Left lung (tissue), 10 donors: Measurements from ENCODE around the gene AIFM1. TPM values are rescaled to one million over a fixed set of nuclear protein-coding genes. Genes with fewer than 3 reads are reported as not detected.

ENCODE experiments used
- ATAC-seq: fragments of 200-7000 bp; cut with Tn5 transposase; one replicate; pipeline ENCODE4 v1.9.1; 2020; ENCODE audit warnings: moderate library complexity
- DNase-seq, 4 donors: peaks; one replicate each; pipeline ENCODE4 v3.0.0-alpha.2; 2013 to 2020
- H3K27ac ChIP-seq, 2 donors: fragments of 200-600 bp; sonication (generic) in 1 of 2; one replicate each; pipeline versions ENCODE4 v1.5.0 to v1.8.0; 2020 to 2021
- H3K27me3 ChIP-seq, 2 donors: fragments of 200-600 bp; sonication (generic) in 1 of 2; one replicate each; pipeline versions ENCODE4 v1.5.0 to v1.8.0; 2020 to 2021
- H3K36me3 ChIP-seq, 2 donors: fragments of 200-600 bp; sonication (generic) in 1 of 2; one replicate each; pipeline versions ENCODE4 v1.5.0 to v1.8.0; 2020 to 2021
- H3K4me1 ChIP-seq, 2 donors: fragments of 200-600 bp; one replicate each; pipeline ENCODE4 v1.8.0; 2021
- H3K4me3 ChIP-seq, 2 donors: fragments of 200-600 bp; sonication (generic) in 1 of 2; one replicate each; pipeline versions ENCODE4 v1.5.0 to v1.8.0; 2020 to 2021; ENCODE audit warnings: mild to moderate bottlenecking in 1 of 2
- H3K9me3 ChIP-seq, 2 donors: fragments of 200-600 bp; sonication (generic) in 1 of 2; one replicate each; pipeline versions ENCODE4 v1.5.0 to v1.8.0; 2020 to 2021
- intact Hi-C, 2 donors: fragments of 100-400 bp; cut with DNase I; formaldehyde crosslinking; loops; one replicate each; pipeline versions ENCODE4 v1.11.2 to v1.14.2; 2022
- polyA plus RNA-seq, 6 donors: library from polyadenylated mRNA; unstranded; fragments of 120-200 nt; gene quantifications; one replicate each; pipeline ENCODE4 v1.2.1, GENCODE V29; 2013; ENCODE audit not compliant: insufficient read length in 6 of 6
- total RNA-seq, 2 donors: library from RNA; stranded (reverse); fragmentation: NEBNext Ultra II Directional; extraction: Animal tissue kit (Norgen Biotek cat#: 25700); gene quantifications; one replicate each; pipeline ENCODE4 v1.2.1, GENCODE V29; 2021
- TF ChIP-seq, protein P1 (sequence below), 2 donors: fragments of 200-600 bp; sonication (generic) in 1 of 2; IDR thresholded peaks; one replicate each; pipeline versions ENCODE4 v1.5.0 to v1.8.0; 2021; ENCODE audit warnings: antibody characterized with exemption in 2 of 2
- donor health status: DM: no; HTN: yes; CAD: no.
- donor health status: DM: no; HTN: no; CAD: no.

The AIFM1 gene
- total and polyA plus RNA-seq, 8 donors, result 27.2 to 34.9 (median 30.7) TPM

DNA sequence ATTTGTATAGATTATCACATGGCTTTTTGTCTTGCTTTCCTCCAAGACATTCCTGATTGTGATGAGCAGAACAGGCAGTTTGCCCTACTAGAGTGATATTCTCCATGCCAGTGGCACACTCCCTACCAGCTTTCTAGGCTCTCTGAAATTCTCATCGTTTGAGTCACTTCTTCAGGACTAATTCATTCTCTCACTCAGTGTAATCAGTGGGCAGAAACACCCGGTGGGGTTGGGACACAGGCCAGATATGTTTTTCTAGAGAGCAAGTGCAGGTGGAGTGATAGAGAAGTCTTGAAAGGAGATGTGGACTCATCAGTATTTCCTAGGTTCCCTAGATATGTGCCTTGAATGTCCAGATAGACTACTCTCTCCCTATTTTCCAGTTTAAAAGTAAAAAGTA is 19.2 kb upstream of the AIFM1 start:
- Histone ChIP-seq H3K9me3 (no peaks in the 10 kb centered on the region), H3K27ac (no peak overlapping the region), H3K36me3 (no peaks in the 10 kb centered on the region), H3K4me1 (no peaks in the 10 kb centered on the region), H3K27me3 (no peaks in the 10 kb centered on the region), H3K4me3 (no peak overlapping the region)
- TF ChIP-seq, protein P1, sequence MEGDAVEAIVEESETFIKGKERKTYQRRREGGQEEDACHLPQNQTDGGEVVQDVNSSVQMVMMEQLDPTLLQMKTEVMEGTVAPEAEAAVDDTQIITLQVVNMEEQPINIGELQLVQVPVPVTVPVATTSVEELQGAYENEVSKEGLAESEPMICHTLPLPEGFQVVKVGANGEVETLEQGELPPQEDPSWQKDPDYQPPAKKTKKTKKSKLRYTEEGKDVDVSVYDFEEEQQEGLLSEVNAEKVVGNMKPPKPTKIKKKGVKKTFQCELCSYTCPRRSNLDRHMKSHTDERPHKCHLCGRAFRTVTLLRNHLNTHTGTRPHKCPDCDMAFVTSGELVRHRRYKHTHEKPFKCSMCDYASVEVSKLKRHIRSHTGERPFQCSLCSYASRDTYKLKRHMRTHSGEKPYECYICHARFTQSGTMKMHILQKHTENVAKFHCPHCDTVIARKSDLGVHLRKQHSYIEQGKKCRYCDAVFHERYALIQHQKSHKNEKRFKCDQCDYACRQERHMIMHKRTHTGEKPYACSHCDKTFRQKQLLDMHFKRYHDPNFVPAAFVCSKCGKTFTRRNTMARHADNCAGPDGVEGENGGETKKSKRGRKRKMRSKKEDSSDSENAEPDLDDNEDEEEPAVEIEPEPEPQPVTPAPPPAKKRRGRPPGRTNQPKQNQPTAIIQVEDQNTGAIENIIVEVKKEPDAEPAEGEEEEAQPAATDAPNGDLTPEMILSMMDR (IDR thresholded peaks at IDR 0.05), result no peak
- intact Hi-C loops, result no loop called here
- DNase-seq (no peak), ATAC-seq (no peak)

DNA sequence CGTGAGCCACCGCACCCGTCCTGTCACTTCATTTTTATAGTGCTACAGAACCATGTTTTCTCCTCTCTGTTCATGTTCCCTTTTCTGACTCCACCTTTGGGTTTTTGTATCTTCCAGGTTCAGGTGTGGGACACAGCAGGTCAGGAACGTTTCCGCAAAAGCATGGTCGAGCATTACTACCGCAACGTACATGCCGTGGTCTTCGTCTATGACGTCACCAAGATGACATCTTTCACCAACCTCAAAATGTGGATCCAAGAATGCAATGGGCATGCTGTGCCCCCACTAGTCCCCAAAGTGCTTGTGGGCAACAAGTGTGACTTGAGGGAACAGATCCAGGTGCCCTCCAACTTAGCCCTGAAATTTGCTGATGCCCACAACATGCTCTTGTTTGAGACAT is 18.5 kb upstream of the AIFM1 start:
- no peak for ATAC-seq
- Histone ChIP-seq H3K36me3 (no peaks in the 10 kb centered on the region), H3K9me3 (no peaks in the 10 kb centered on the region), H3K4me1 (no peaks in the 10 kb centered on the region), H3K4me3 (no peak overlapping the region), H3K27me3 (no peaks in the 10 kb centered on the region), H3K27ac (no peak overlapping the region)
- TF ChIP-seq, protein P1 (IDR thresholded peaks at IDR 0.05), result no peak
- intact Hi-C loops, result no loop called here
- DNase-seq, result no peak

DNA sequence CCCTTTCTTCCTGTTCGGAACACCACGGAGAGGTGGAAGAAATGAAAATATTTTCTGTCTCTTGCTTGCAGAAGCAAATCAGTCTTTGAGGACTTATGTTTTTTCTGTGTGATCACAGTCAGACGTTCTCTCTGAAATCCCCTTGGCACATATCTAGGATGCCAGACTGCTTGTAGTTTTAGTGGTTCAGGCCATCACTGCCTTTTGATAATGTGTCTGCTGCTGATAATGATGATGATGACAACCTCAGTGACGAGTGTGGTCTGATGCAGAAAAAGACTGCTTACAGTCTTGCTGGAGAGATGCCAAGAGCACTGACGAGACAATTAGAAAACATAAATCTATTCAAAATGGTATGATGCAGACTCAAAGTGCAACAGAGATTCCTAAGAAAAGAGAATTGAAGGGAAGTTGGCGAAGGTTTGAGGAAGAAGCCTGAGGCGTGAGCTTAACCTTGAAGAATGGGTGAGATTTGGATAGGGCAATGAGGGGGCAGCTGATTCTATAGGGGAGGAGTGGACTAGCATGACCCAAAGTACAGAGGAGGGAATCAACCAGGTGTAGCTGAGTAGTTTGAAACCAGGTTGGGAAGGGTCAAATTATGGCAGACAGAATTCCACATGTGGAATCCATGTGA is 14.1 kb upstream of the AIFM1 start:
- intact Hi-C loops, result loop anchor here in 1 of 2 donors (10.0 kb wide), 1 partner anchor 105 kb away; no protein-coding TSS in a partner anchor
- H3K4me3 ChIP-seq, result no peak overlapping the region
- H3K27ac ChIP-seq, result no peak overlapping the region
- H3K36me3 ChIP-seq, result no peaks in the 10 kb centered on the region
- DNase-seq (no peak), ATAC-seq (no peak)
- no peaks in the 10 kb centered on the region for H3K9me3 ChIP-seq
- no peaks in the 10 kb centered on the region for H3K27me3 ChIP-seq
- TF ChIP-seq, protein P1 (IDR thresholded peaks at IDR 0.05), result no peak
- H3K4me1 ChIP-seq, result no peaks in the 10 kb centered on the region

DNA sequence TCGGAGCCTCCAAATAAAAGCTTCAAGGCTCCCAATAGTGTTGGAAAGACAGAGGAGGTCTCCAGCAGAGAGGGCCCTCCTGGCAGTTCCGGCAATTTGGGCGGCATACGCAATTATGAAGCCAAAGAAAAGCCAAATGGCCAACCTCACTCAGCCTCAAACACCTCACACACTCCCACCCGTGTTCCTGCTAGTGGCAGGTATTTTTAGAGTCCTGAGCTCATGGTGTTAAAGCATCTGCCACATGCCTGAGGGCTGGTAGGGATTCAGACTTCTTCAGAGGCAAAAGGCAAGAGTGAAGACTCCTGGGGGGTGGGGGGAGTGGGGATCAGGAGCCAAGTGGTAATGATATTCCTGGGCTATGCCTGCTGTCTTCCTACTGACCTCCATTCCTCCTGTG is 13.5 kb upstream of the AIFM1 start:
- Histone ChIP-seq H3K27ac (no peak overlapping the region), H3K36me3 (no peaks in the 10 kb centered on the region), H3K27me3 (no peaks in the 10 kb centered on the region), H3K4me3 (no peak overlapping the region), H3K4me1 (peaks cover 0 to 4% of the 10 kb centered on the region in 2 donors), H3K9me3 (no peaks in the 10 kb centered on the region)
- intact Hi-C loops, result loop anchor here in 1 of 2 donors (10.0 kb wide), 1 partner anchor 104 kb away; no protein-coding TSS in a partner anchor
- TF ChIP-seq, protein P1 (IDR thresholded peaks at IDR 0.05), result no peak
- ATAC-seq (no peak), DNase-seq (no peak)

DNA sequence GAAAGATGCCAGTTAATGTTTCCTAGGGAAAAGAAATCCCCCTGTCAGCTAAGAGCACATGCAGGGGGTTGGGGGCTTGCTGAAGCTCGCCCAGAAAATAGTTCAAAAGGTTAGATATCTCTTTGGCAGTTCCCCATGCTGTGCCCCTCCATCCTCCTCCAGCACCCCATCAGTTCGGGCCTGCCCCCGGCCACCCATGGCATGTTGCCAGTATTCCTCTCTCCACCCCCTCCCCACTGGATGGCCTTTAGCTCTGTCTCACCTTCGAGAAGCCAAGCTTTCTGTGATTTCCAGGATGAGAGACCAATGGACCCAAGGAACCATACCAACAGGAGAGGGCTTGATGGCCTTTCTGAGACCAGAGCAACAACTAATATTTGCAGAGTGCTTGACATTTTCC is 11.3 kb upstream of the AIFM1 start:
- no peak overlapping the region for H3K27ac ChIP-seq
- no peak for ATAC-seq
- intact Hi-C loops, result loop anchor here in 1 of 2 donors (10.0 kb wide), 1 partner anchor 102 kb away; no protein-coding TSS in a partner anchor

More for the DNA sequence above, 11.3 kb upstream of the AIFM1 start:
- TF ChIP-seq, protein P1 (IDR thresholded peaks at IDR 0.05), result no peak
- no peaks in the 10 kb centered on the region for H3K36me3 ChIP-seq
- H3K4me1 ChIP-seq, result peaks cover 0 to 22% of the 10 kb centered on the region in 2 donors
- H3K4me3 ChIP-seq, result no peak overlapping the region
- H3K9me3 ChIP-seq, result no peaks in the 10 kb centered on the region
- DNase-seq, result no peak
- peaks cover 0 to 5% of the 10 kb centered on the region in 2 donors for H3K27me3 ChIP-seq
